HUDEP-2 (cell line): ENCODE measurements around the gene CCDC136.
A peak's percentile ranks its signal among the peaks of the same experiment; 100 is the strongest.

Source experiments
- DNase-seq, 76 experiments: peaks; one replicate each; lab custom pipeline; 2025; ENCODE audit not compliant: unreplicated experiment in 76 of 76; lab: John Stamatoyannopoulos, UW

The CCDC136 gene

GRCh38 chr7:128859232-128860157 is 67.7 kb downstream of the CCDC136 start:
- DNase-seq = no peak

GRCh38 chr7:128860158-128861073 is 68.6 kb downstream of the CCDC136 start:
- DNase-seq = peak in 25 of 76 experiments; percentile 3 to 39 (median 11)

DNA sequence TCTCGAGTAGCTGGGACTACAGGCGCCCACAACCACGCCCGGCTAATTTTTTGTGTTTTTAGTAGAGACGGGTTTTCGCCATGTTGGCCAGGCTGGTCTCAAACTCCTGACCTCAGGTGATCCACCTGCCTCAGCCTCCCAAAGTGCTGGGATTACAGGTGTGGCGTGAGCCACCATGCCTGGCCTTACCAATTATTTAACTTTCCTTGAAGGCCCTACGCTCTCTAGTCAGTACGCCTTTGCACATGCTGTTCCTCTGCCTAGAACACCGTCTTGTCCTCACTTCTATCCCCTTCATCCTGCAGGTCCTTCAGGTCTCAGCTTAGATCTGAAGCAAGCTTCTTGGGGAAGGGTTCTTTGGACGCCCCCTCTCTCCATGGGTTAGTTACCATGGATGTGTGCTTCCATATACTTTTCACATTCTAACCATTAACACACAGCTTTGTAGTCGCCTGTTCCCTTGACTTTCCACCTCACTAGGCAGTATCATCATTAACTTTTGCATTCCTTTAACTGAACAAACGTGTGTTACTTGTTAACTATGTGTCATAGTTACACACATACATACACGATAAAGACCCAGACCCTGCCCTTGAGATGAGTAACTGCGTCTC is 70.3 kb downstream of the CCDC136 start:
- DNase-seq = no peak

DNA sequence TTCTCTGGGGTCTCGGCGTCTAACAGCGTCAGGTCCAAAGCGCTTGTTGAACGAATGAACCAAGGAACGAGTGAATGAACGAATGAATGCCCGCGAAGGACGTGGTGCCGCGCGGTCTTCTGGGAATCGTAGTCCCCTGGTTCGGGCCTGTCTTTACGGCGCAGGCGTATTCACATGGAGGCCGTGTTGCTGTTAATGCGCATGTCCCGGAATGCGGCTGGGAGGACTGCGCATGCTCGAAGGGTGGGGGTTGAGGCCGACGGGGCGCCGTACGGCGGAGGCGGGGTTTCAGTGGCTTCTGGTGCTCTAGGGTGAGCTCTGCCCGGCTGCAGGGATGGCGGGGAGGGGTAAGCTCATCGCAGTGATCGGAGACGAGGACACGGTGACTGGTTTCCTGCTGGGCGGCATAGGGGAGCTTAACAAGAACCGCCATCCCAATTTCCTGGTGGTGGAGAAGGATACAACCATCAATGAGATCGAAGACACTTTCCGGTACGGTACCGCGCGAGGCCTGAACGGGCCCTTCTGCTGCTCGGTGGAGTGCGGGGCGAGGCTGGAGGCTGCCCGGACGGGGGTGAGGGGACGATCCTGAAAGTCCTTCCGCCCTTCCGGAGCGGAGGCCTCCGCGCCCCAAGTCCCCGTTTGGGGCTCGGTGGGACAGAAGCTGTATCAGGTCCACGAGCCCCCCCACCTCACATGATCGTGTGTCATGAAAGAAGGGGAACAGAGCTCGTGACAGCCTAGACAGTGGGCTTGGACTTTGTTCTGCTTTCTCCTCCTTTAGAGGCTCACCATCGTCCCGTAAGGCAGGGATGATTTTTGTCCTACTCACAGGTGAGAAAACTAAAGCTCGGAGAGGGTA is 71.0 kb downstream of the CCDC136 start, which contains the start of gene ATP6V1F:
Gene ATP6V1F (plus strand): TSS at position 286 of the 862 bp plus-strand sequence. CDS start 49 bp downstream, at position 335.
- DNase-seq = peak; percentile 45 to 99 (median 96)

- peak in 59 of 76 experiments; percentile 4 to 71 (median 35) for DNase-seq
Observed at GRCh38 chr7:128863433-128863989, 71.7 kb downstream of the CCDC136 start.

DNA sequence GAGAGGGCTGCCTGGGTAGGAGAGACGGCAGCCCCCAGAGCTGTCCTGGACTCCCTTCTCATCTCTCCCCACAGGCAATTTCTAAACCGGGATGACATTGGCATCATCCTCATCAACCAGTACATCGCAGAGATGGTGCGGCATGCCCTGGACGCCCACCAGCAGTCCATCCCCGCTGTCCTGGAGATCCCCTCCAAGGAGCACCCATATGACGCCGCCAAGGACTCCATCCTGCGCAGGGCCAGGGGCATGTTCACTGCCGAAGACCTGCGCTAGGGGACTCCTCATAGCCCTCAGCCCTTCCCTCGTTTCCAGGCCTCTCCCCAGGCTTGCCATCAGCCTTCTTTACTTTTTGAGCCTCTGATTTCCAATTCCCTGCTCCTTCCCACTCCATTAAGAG is 73.5 kb downstream of the CCDC136 start:
- DNase-seq = no peak

GRCh38 chr7:128865996-128866877 is 74.5 kb downstream of the CCDC136 start:
- no peak for DNase-seq

- no peak for DNase-seq
Observed at GRCh38 chr7:128867241-128867640, 75.5 kb downstream of the CCDC136 start.

DNA sequence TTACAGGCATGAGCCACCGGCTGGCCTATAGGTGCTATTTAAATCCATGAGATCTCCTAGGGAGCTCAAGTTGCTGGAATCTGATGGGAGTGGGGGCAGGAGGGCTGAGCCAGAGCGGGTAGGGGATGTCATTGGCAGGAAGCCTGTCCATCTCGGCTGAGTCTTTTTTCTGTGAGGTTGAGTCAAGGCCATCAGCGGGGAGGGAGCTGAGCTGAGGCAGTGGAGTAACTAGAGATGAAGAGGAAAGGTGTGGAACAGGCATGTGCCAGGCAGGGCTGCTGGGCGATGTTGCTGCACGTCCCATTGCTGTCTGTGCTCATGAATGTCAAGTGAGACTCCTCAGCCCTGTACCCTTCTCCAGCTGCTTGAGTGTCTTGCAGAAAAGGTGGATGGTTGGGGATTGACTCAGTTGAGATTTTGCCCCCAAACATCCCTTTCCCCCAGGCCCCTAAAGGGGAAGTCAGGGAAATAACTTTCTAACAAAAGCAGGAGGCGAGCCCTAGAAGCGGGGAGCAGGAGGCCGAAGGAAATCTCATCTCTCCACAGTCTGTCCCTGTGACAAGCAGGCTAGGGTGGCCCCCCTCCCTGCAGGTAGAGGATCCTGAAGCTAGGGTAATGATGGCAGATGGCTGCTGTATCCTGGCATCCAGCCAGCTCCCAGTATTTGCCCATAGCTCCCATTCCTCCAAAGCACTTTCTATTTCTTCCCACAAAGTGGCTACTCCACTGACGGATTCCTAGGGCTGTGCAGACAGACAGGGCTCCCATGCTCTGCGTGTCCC is 76.3 kb downstream of the CCDC136 start:
- DNase-seq = no peak

- no peak for DNase-seq
Observed at GRCh38 chr7:128868624-128869137, 76.9 kb downstream of the CCDC136 start.

DNA sequence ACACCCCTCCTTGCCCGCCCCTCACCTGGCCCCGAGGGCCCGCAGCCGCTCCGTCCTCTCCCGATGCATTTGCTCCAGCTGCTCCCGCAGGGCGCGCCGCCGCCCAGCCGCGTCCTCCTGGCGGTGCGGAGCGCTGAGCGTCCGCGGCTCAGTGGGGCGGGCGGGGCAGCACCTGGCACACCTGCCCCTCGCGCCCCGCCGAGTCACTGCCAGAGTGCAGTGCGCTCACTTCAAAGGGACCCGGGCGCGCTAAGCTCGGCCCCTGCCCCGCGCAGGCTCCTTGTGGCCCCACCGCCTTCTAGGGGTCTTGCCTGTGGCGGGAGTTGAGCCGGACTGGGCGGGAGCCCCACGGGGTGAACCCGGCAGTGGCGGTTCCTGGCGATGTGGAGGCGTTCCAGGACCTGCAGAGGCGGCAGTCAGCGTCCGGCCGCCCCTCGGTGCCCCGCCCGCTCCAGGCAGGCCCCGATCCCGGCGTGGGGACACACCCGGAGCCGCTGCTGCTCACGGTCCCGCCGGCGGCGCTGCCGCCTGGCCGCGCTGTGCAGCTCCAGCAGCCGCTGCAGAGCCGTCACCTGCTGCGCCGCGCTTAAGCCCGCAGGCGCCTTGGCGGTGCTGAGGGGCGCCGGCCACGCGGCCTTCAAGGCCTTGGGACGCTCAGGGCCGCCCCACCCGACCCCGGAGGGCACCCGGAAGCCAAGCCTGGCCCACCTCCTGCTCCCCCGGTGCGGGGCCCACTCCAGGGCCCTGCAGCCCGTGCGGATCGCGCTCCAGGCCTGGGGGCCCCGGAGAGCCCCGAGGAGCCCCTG is 77.6 kb downstream of the CCDC136 start:
- peak in 20 of 76 experiments; percentile 5 to 31 (median 14) for DNase-seq

GRCh38 chr7:128869944-128870285 is 78.1 kb downstream of the CCDC136 start:
- no peak for DNase-seq

DNA sequence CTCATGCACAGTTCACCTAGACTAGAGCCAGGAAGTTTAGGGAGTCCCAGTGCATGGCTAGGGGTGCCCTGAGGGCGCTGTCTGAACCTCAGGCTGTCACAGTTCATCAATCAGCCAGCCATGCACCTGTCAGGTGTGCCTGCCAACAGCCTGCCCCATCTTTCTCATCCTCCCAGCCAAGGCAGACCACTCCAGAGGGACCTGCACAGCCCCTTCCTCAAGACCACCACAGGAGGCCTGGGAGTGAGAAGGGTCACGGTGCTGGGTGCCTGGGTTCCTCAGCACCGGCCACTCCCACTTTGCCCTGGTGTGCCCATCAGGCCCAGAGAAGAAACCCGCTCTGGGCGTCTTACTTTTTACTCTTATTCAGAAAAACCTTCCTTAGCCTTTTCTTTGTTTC is 79.3 kb downstream of the CCDC136 start:
- DNase-seq = no peak
